WI38 (cell line): ENCODE data around the gene LRRK1.

ENCODE experiments used
- H3K4me3 ChIP-seq: 2 replicates; pipeline ENCODE4 v1.5.1; 2011; ENCODE audit warnings: low read depth, mild to moderate bottlenecking, control low read depth, low read length
- CTCF ChIP-seq: IDR thresholded peaks from 2 replicates; pipeline ENCODE4 v1.5.1; 2012; ENCODE audit warnings: low read depth, mild to moderate bottlenecking, control low read depth, low read length

Gene LRRK1

GRCh38 chr15:100898661-100899462 is 20.3 kb upstream of the LRRK1 start:
- no peak overlapping the region for H3K4me3 ChIP-seq
- no peak for TF ChIP-seq CTCF

- TF ChIP-seq CTCF: no peak
- H3K4me3 ChIP-seq: no peak overlapping the region
These were observed 19.6 kb upstream of the LRRK1 start for GRCh38 chr15:100899601-100900000.

GRCh38 chr15:100900136-100900794 is 18.9 kb upstream of the LRRK1 start:
- no peak overlapping the region for H3K4me3 ChIP-seq

GRCh38 chr15:100900795-100901169 is 18.4 kb upstream of the LRRK1 start:
- TF ChIP-seq CTCF: no peak

More at GRCh38 chr15:100900136-100900794, 18.9 kb upstream of the LRRK1 start:
- no peak for TF ChIP-seq CTCF

GRCh38 chr15:100901296-100901695 is 17.9 kb upstream of the LRRK1 start:
- TF ChIP-seq CTCF: no peak
- H3K4me3 ChIP-seq: no peak overlapping the region

More at GRCh38 chr15:100900795-100901169, 18.4 kb upstream of the LRRK1 start:
- no peak overlapping the region for H3K4me3 ChIP-seq

- no peak overlapping the region for H3K4me3 ChIP-seq
These were observed 17.3 kb upstream of the LRRK1 start for GRCh38 chr15:100901702-100902435.

More at GRCh38 chr15:100901702-100902435, 17.3 kb upstream of the LRRK1 start:
- no peak for TF ChIP-seq CTCF
